ENCODE data around the gene EGF. TPM values are rescaled to one million over a fixed set of nuclear protein-coding genes. Genes with fewer than 3 reads are reported as not detected.
A peak's percentile ranks its signal among the peaks of the same experiment; 100 is the strongest.

The EGF gene
- total and polyA plus RNA-seq, 12 donors, result 0.54 to 16.4 (median 11.7) TPM

DNA sequence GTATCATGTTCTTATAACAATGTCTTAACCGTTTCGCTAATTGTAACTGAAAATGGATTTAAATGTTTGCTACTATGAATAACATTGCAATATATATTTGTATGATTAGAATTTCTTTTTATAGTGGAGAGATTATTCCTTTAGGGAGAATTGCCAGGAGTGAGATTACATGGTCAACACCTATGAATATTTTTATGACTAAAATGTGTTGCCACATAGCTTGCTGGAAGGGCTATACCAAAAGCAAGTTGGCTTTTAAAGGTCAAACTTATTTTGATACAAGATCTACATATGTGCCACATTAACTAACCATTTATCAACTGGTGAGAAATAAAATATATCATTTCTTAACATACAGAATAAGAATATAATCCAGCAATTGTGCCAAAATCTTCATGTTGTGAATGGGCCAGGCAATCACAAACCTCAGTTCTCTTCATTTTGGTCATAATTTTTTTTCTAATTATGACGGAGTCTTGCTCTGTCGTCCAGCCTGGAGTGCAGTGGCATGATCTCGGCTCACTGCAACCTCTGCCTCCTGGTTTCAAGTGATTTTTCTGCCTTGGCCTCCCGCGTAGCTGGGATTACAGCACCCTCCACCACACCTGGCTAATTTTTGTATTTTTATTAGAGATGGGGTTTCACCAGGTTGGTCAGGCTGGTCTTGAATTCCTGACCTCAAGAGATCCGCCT lies 10.0 kb upstream of the EGF start:
- no peak for TF ChIP-seq CTCF (IDR thresholded peaks at IDR 0.05)
- no peaks in the 10 kb centered on the region for H3K27me3 ChIP-seq
- WGBS, 2 donors, result 88 to 91% methylated on average over 8 of the region's 8 CpGs
- no peak overlapping the region for H3K27ac ChIP-seq
- H3K4me3 ChIP-seq, result no peak overlapping the region
- DNase-seq, result no peak
- intact Hi-C loops (cut with DNase I), result no loop called here
- no peaks in the 10 kb centered on the region for H3K4me1 ChIP-seq
- H3K9me3 ChIP-seq, result peaks cover 0 to 6% (median 0%) of the 10 kb centered on the region in 11 donors
- ATAC-seq, result no peak
- H3K36me3 ChIP-seq, result no peaks in the 10 kb centered on the region

GRCh38 chr4:109908731-109909130 lies 4.0 kb upstream of the EGF start:
- Histone ChIP-seq H3K27me3 (no peaks in the 10 kb centered on the region), H3K9me3 (peaks cover 0 to 6% (median 0%) of the 10 kb centered on the region in 11 donors), H3K4me1 (peaks cover 0 to 10% (median 0%) of the 10 kb centered on the region in 9 donors), H3K36me3 (no peaks in the 10 kb centered on the region), H3K4me3 (no peak overlapping the region), H3K27ac (no peak overlapping the region)
- ATAC-seq (no peak), DNase-seq (no peak)
- TF ChIP-seq CTCF (IDR thresholded peaks at IDR 0.05), result no peak
- WGBS, 2 donors, result 70 to 74% methylated on average over 1 of the region's 1 CpG
- intact Hi-C loops (cut with DNase I), result no loop called here

DNA sequence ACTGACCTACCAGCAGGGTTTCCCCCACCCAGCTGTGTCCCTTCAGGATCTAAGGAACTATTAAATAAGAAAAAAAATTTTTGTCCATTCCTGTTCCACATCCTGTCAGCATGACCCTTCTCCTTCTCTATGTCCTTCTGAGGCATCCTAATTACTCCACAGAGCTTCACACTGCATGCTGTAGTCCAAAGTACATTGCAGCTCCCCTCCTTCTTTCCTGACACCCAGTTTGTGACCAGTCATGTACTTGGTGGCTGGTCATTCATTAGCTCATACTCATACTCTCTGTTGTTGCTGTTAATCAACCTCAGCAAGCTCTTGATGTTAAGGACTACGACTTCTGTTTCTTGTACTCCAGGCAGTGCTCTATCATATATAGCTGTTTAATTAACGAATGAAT lies 2.4 kb upstream of the EGF start:
- Histone ChIP-seq H3K27me3 (no peaks in the 10 kb centered on the region), H3K4me3 (no peak overlapping the region), H3K9me3 (peaks cover 0 to 6% (median 0%) of the 10 kb centered on the region in 11 donors), H3K36me3 (no peaks in the 10 kb centered on the region), H3K27ac (no peak overlapping the region), H3K4me1 (peaks cover 0 to 10% (median 0%) of the 10 kb centered on the region in 9 donors)
- no peak for TF ChIP-seq CTCF (IDR thresholded peaks at IDR 0.05)
- 89 to 91% methylated on average over 2 of the region's 2 CpGs for WGBS, 2 donors
- ATAC-seq (no peak), DNase-seq (no peak)
- intact Hi-C loops (cut with DNase I), result no loop called here

DNA sequence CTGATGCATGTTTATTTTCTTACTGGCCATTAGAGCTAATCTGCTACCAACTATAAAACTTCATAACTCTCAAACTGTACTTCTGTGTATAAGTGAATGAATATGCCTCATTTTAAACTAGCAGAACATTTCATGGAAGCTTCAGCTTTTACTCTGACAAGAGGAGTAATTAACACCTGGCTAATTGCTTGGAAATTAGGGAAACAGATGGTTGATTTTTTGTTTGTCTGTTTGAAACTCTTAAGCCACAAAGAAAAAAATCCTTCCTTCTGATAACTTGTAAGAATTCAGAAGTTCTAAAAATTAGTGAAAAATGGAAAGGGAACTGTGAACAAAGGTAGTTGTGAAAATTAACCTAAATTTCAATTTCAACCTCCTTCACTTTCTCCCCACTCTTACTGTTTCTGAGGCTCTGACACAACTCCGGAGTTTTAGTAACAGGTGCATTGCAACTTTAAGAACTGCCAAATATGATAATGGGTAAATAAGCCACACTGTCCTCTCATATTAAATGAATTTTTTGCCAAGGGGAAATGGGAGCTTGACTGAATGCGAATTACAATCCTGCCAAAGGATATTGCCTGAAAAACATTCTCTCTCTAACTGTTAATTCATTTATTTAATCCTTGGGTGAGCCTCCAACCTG lies 1.0 kb downstream of the EGF start:
- DNase-seq (no peak), ATAC-seq (no peak)
- WGBS, 2 donors, result 57 to 62% methylated on average over 2 of the region's 2 CpGs
- no peaks in the 10 kb centered on the region for H3K27me3 ChIP-seq
- H3K4me1 ChIP-seq, result peaks cover 0 to 15% (median 0%) of the 10 kb centered on the region in 9 donors
- H3K36me3 ChIP-seq, result no peaks in the 10 kb centered on the region
- H3K27ac ChIP-seq, result peak overlapping the region in 2 of 10 donors; percentile 32 to 69
- peak overlapping the region; percentile 9 to 46 (median 40) for H3K4me3 ChIP-seq
- no peaks in the 10 kb centered on the region for H3K9me3 ChIP-seq
- intact Hi-C loops (cut with DNase I), result no loop called here
- TF ChIP-seq CTCF (IDR thresholded peaks at IDR 0.05), result no peak
